ENCODE measurements around the gene MCM9.

MCM9 gene

DNA sequence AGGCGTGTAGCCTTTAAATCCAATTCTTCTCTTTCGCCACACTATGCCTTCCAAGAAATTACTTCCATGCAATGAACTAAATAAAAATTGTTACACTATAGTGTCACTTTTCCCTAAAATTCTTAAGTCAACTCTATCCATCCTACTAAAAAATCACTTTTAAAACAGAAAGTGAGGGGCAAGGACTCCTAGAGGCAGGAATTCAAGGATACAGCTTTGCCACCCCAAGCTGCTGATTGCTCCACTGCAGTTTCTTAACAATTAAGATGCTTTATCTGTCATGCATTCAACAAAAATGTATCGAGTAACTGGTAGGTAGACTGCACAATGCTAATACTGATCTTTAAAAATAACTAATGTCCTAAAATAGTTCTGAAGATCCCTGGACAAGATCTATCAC is 4.3 kb downstream of the MCM9 start:
- DNase-seq = no peak

DNA sequence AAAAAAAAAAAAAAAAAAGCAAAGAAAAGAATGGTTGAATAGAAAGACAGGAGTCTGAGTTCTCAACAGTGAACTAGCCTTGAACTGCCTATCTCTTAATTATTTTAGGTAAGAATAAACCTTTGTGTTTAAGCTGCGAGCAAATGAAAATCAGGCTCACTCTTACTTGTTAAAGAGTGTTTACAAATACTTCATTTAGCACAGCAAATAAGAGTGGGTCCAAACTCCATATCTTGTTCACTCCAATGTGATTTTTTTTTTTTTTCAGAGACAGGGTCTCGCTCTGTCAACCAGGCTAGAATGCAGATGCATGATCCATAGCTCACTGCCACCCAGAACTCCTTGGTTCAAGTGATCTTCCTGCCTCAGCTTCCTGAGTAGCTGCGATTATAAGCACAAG is 11.9 kb downstream of the MCM9 start:
- DNase-seq = no peak

DNA sequence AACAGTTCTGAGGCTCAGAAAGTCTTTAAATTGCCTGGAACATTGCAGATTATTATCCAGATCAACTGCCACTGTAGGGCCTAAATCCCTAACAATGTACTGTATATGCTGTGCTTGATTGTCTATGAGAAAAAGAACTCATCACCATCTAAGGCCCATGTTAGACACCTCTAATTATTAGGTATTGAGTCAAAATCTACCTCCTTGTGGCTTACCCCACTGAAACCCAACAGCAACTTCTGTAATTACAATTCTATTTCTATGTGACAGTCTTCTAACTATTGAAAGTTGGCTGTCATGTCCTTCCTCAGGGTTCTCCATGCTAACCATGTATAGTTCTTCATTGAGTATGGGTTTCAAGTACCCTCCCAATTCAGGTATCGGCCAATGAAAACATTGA is 13.9 kb downstream of the MCM9 start:
- no peak for DNase-seq

DNA sequence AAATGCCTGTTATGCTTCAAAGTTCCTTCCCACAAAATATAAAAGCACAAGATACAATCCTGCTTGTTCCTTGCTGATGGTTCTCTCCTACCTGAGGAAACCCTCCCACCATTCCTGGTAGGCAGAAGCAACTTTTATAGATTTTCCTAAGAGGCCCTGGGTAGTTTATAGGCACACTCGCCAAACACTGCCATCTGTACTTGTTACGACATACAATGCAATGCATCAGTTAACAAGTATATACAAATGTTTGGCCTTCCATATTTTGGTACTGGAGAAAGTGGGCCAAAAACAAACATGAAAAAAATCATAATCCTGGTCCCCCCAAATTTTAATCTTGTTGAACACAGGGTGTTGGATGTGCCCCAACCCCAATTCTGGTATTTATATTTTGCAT is 16.6 kb downstream of the MCM9 start:
- DNase-seq = no peak

DNA sequence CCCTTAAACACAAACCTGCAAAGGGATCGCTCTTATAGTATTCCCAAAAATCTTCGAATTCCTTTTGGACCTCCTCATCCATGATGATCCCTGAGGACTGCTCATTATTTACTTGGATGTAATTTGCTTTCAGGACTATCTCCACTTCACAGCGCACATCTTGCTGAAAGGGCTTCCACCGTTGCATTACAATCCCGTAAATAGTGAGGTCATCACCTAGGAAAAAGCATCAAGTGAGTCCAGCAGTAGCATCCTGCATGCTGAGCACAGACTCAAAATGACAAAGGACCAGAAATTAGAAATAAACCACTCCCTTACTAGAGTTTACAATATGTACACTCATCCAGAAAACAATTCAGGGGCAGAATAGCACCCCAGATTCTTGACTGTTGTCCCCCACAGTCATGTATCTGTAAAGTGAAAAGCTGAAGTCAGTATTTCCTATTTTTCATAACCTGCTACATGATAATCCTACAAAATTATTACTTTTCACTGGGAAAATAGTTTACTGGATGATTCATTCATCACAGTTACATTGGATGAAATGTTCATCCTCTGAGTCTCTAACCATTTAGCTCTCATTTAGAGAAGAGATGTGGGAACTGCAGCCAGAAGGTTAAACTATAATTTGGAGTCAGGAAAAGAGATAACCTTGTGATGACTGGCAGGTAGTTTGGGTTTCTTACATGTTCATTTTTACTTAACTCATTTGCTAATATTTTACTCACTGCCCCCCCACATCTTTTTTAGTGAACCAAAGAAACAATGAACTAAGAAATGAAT is 17.2 kb downstream of the MCM9 start:
- no peak for DNase-seq

DNA sequence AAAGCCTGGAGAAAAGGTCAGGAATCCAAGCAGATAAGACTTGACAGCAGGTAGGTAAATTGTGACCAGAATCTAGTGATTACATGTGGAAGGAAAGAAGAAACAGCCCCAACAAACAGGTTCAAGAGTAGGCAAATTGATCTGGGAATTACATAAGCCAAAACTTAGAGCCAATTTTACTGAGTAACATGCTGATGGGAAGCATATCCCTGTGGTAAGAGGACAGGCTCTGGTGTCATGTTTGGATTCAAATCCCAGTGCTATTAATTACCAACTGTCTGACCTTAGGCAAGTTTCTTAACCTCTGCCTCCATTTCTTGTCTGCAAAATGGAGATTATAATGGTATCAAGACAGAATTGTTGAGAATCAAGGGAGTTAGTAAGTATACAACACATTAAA is 20.4 kb downstream of the MCM9 start:
- DNase-seq = no peak

DNA sequence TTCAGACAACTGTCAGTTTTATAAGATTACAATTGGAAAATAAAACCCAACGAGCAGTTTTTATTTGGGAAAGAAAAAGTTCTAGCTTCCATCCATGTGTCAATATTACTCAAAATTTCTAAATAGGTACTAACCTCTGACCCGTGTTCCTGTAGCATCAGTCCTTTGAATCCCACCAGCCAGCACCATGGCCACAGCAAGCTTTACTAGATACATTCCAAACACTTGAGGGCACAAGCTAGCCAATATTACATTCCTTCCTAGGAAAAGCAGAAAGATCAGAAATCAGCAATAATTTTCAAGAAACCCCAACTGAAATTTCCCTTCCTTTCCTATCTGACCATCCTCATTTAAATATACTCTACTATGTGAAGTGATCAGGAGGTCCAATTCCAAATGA is 21.8 kb downstream of the MCM9 start:
- DNase-seq = no peak

DNA sequence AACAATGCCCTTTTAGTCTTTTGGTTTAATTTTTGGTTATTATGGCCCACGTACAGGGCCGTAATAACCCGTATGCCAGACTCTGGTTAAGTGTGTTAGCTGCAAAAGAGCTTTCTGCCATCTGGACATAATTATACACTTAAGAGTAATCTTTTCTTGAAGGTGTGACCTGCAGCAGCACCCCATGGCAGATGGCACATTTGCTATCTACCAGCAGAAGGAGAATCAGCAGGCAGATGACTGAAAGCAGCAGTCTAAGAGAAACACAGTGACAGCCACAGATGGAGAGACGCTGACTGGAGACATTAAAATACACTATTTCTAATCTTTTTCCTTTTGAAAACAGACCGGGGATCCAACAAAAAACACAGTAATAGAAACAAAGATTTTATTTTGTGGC is 22.3 kb downstream of the MCM9 start:
- DNase-seq = no peak

DNA sequence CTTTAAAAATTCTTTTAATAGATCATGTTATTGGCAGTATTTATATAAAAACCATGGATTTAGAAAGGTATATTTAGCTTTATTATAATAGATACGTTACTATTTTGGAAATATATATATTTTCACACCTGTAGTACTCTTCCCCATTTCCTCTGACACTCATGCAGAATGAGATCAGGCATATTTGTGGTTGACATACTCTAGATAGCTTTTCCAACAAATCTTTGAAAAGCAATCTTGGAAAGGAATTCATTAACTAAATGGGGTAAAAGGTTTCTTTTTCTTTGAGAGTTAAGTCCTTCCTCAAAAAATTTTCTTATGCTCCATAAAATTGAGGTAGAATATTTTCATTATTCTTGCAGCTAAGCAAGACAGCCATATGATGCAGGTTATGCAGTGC is 26.5 kb downstream of the MCM9 start:
- no peak for DNase-seq

DNA sequence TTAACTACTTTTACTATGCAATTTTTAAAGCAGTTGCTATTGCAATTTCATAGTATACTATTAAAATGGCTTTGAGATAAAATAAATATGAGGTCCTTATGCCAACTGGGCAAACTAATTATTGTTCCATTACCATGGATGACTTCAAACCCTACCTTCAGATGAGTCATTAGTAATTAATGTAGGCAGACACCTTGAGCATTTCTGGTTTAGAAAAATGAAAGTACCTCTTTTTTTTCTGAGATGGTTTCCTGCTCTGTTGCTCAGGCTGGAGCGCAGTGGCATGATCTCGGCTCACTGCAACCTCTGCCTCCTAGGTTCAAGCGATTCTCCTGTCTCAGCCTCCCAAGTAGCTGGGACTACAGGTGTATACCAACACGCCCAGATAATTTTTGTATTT is 29.1 kb downstream of the MCM9 start:
- no peak for DNase-seq

DNA sequence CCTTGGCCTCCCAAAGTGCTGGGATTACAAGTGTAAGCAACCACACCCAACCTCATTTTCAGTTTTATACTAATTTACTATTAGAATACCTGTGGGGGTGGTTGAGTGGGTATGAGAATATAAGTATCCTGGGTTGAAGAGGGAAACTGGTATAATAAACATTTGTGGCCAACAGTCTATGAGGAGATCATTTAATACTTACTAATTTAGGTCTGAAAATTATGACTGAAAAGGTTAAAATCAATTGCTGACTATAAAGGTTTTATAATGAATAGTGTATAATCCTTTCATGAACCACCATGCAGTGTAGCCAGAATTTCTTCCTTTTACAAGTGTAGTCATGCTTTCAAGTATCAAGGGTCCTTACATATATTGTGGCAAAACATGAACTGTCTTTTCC is 29.9 kb downstream of the MCM9 start:
- DNase-seq = no peak

DNA sequence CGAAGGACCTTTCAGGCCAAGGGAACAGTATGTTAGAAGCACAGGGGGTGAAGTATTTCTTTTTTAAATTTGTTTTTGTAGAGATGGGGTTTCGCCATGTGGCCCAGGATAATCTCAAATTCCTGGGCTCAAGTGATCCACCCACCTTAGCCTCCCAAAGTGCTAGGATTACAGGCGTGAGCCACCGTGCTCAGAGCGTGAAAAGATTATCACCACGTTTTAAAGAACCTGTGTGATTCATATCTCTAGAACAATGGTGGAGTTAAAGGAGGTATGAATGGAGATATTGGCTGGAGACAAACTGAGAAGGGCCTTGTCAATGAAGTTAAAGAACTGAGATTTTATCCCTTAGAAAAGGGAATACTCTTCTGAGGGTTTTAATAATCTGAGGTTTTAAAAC is 31.3 kb downstream of the MCM9 start:
- no peak for DNase-seq

DNA sequence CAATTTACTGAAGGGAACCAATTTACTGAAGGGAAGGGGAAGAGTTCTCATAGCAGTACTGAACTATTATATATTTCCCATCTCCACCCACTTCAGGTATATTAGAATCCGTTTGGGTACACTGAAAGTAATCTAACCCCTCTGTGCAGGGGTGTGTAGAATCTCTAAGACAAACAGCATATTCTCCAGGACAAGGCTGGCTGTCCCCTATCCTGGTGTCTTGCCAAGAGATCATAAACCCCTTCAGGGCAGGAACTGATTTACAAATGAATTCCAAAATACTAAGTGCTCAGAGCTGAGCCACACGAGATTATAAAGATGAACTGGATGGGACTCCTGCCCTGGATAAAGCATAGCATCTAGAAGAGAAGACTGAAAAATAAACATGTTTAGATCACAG is 31.8 kb downstream of the MCM9 start:
- DNase-seq = no peak

DNA sequence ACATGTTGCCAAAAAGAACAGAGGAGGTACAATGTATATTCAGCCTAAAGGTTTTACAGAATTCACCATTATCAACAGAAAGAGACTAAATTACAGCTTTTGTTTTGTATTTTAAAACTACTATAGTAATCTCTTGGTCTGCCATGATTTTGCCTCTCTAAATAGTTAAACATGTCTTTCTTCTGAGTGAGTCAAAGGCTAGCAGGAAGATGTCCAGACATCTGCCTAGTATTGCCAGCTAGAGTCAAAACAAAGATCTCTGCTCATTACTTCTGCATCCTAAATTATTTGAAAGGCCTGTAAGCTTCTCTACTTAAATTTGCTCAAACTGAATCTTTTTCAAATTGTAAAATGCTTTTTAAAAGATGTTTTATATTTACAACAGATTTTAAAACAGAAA is 32.2 kb downstream of the MCM9 start:
- no peak for DNase-seq

DNA sequence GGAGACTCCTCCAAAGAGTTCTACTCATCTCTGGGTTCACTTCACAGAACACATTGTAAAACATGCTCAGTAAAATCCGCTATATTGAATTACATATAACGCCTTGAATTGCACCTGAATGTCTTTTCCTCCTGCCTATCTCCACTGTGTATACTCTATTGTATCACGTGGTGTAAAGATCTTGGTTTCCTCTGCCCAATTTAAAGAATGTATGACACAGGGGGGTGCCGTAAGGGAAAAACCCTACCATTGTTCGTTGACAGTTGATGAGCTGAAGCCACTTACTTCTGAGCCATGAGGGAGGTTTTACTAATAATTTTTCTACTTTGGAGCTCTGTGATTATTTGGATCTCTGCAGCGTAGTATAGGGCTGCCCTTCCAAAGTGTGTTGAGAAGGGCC is 35.0 kb downstream of the MCM9 start:
- peak; percentile 30 for DNase-seq

DNA sequence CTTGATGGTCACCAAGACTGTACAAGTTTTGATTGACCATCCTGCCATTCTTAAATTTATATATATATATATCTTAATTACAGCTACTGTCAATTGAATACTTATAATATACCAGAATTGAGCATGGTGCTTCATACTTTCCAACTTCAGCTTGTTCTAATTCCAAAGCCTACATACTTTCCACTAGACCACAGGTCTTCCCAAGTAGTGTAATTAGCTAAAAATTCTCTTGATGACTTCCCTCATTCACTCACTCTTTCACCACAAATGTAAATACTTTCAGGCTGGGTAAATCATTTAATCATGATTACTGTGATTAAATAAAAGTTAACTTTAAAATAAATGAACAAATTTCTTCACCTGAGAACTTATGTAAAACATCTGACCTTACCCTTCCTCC is 37.6 kb downstream of the MCM9 start:
- no peak for DNase-seq

DNA sequence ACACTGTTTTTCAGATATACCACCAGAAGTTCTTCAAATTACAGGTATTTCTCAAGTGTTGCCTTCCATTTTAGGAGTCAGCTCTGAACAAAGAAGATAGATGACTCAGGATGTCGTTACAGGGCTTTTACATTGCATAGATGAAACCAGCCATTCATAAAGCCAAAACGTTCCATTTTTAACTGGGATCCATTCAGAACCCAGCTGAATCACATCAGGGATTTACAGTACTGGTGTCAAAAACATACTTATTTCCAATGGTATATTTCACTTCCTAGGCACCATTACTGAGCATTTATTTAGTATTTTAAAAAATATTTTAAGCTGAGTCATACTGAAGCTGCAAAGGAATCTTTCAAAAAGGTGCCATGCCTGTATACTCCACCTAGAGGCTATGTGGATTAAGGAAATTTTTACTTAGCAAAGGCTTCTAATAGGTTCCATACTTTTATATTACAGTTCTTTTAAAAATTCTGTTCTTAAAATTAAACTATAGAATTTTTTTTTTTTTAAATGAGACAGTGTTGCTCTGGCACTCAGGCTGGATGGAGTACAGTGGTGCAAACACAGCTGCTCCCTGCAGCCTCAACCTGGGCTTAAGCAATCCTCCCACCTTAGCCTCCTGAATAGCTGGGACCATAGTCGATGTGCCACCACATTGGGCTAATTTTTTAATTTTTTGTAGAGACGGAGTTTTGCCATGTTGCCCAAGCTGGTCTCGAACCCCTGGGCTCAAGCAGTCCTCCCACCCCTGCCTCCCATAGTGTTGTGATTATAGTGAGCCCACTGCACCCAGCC is 38.4 kb downstream of the MCM9 start:
- DNase-seq = no peak

DNA sequence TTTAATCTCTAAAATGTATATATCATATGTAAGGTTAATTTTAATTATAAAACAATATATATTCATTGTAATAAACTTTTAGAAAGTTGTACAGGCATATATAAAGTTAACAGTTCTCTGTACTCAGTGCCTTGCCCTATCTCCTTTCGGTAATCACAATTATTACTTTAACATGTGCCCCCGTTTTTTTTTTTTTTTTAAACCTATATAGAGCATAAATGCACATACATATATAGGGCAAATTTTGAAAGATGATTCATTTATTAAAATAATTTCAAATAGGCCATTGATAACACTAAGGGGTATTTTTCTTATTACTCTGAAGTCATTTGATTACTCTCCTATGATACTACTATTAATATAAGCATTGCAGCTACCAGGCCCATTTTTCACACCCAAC is 39.1 kb downstream of the MCM9 start:
- DNase-seq = no peak

DNA sequence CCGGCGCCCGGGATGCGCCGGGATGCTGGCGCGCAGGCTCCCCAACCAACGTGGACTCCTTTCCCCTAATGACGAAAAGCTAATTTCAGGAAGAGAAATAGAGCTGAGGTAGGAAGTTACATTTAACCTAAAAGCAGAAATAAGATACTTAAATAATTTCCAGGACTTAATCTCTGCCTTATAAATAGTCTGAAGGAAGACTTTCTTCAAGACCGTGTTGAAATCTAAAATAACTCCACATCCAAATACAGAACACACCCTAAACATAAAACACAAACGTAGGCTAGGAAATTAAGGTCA is 39.7 kb downstream of the MCM9 start:
- DNase-seq = no peak

DNA sequence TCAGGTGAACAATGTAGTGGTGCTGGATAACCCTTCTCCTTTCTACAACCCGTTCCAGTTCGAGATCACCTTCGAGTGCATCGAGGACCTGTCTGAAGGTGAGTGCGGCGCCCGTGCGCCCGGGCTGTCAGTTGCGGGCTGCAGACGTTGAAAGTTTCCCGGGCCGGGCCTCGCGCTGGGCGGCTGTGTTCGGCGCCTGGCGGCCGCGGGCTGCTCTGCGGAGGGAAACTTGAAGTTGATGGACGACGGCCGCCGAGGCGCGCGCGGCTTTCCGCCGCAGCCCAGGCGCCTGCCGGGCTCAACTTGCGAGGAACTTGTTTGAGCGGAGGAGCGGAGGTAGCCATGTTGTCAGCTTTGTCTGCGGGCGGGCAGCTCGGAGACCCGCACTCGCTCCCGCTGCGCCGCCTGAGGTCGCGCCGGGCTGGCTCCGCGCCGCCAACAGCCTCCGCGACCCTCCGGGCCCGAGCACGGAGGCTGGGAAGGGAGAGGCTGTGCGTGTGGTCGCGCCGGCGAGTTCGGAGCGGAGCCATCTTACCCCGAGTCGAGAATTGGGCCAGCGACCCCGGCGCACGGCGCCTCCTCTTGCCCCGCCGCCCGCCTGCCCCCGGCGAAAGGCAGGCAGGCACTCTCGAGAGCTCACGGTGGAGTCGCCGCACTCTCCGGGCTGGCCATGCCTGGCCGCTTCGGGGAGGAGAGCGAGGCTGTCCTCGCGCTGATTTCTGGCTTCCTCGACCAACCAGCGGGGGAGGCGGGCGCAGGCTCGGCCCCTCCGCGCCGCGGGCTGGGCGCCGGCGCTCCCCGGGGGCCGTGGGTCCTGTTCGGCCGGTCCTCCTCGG is 40.3 kb downstream of the MCM9 start:
- peak; percentile 73 for DNase-seq

DNA sequence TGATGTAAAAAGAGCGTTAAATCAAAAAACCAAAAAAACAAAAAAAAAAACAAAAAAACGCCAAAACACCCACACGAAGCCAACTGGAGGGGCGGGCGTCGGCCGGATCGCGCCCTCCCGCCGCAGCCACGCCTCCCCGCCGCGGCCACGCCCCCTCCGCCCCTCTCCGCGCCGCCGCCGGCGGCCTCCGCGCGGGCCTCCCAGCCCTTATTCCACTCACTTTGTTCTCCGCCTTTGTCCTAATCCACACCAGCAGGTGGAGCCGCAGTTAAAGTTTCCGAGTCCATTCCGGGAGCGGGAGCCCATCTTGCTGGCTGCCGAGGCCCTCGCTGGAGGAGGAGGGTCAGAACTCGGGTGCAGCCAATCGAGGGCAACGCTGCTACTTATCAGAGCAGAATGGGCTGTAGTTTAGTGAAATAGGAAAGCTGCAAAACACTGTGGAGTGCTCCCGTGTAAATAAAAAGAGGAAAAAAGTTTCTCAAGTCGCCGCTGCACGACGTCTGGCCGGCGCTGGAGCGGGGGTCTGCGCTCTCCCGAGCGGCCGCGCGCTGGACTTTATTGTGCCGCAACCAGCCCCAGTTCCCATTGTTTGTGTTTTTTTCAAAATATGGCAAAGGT is 41.0 kb downstream of the MCM9 start, which contains the start of gene ASF1A:
Gene ASF1A, plus strand, starts transcription at position 346 of the 618 bp plus-strand sequence. Its CDS starts 262 bp downstream, at position 608.
- DNase-seq = peak; percentile 96

DNA sequence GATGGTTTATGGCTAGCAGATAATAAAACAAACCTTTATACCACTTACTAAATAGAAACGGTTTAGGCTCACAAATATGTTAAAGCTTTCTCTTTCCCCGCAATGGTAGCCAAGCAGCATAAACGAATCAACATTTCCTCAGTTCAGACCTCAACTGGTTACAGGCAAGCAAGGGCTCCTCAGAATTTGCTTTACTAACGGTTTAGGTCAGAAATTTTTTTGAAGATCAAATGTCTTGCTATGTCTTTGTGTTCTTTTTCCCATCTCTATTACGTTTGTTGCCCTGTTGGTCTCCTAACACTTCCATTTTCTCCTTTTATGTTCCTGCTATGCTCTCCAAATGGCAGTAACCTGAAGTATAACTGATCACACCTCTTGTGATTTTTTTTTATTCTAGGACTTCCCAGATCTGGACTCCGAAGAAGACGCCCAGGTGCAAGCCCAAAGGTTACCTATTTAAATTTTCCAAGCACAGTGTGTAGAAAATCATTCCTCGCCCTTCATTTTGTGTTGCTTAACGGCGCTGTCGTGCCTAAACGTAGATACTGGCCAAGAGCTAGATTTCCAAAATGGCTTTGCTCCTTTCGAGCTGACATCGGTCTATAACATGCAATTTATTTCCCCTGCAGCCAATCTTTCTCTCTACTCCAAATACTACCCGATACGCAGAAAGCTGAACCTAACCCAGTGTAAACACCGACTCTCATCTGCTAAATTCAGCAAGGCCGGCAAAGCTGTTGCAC is 41.7 kb downstream of the MCM9 start:
- peak; percentile 58 for DNase-seq

All from activated CD4-positive, alpha-beta T cell treated with anti-CD3 and anti-CD28 coated beads for 48 hours (primary cell).